ENCODE measurements around the gene AFAP1L1. TPM values are rescaled to one million over a fixed set of nuclear protein-coding genes. Genes with fewer than 3 reads are reported as not detected.

AFAP1L1 gene
- total and polyA plus RNA-seq, 2 donors (not counting 3 experiments of a cell fraction or from before 2014, with no cell fraction given): 7.9 to 73.2 TPM

DNA sequence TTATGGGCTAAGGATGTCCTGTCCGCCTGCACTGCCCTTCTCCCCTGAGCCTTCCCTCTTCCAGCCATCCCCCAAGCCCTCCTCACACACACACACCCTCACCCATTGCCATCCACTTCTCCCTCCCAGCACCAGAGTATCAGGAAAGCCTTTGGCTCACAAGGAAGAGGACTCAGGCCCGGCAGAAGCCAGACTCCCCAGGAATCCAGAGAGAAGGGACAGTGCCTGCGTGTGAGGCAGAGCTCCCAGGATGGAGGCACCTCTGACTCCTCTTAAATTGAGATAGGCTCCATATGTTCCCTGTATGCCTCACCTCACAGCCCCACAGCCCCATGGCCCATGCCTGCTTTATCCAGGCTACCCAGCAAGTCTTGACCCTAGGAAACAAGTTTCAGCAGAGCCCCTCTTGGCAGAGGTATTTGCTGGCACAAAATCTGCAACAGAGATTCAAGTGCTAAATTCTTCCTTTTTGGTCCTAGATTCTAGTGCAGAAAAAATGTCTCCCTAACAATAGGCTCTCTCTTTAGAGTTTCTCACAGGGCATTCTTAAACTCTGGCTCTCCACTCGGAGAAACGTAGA is 106.7 kb downstream of the AFAP1L1 start:
- no peaks in the 10 kb centered on the region for H3K9me3 ChIP-seq (replicated peaks; ENCODE audit: control insufficient read depth, insufficient read depth, low read length)
- POLR2A ChIA-PET: no interaction called here

More for the DNA sequence above, 106.7 kb downstream of the AFAP1L1 start:
- CTCF ChIA-PET: interaction anchor here (2.0 kb wide), 1 partner anchor 11 kb away, joined by 12 read pairs; no protein-coding TSS in a partner anchor
- no peak for DNase-seq (ENCODE audit: low read depth, low spot score)
- intact Hi-C loops (cut with micrococcal nuclease) (no loop called here), dilution Hi-C loops (cut with MboI; ENCODE audit: extremely low pct_ligation_motif_present, low sequenced_read_pairs) (no loop called here)
- FAIRE-seq: no peak
- TF ChIP-seq POLR2A (IDR thresholded peaks at IDR 0.05; ENCODE audit: low read depth, low read length) (no peak), FOS (IDR thresholded peaks at IDR 0.05; ENCODE audit: borderline replicate concordance, insufficient read depth, low read length) (no peak), JUN (IDR thresholded peaks at IDR 0.05; ENCODE audit: borderline replicate concordance, insufficient read depth, insufficient read length, low read depth) (no peak), EZH2 (IDR thresholded peaks at IDR 0.05; ENCODE audit: borderline replicate concordance, low read depth, low read length, severe bottlenecking) (no peak), MYC (IDR thresholded peaks at IDR 0.05; ENCODE audit: low read depth, low read length) (no peak), GATA2 (IDR thresholded peaks at IDR 0.05; ENCODE audit: insufficient read depth, insufficient read length, low read depth, low read length) (no peak), POLR2AphosphoS5 (IDR thresholded peaks at IDR 0.05; ENCODE audit: insufficient read depth, low read depth, low read length) (no peak)
- TF ChIP-seq, protein P1, sequence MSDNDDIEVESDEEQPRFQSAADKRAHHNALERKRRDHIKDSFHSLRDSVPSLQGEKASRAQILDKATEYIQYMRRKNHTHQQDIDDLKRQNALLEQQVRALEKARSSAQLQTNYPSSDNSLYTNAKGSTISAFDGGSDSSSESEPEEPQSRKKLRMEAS (IDR thresholded peaks at IDR 0.05; ENCODE audit: insufficient read depth, insufficient read length): no peak
- TF ChIP-seq, protein P2, sequence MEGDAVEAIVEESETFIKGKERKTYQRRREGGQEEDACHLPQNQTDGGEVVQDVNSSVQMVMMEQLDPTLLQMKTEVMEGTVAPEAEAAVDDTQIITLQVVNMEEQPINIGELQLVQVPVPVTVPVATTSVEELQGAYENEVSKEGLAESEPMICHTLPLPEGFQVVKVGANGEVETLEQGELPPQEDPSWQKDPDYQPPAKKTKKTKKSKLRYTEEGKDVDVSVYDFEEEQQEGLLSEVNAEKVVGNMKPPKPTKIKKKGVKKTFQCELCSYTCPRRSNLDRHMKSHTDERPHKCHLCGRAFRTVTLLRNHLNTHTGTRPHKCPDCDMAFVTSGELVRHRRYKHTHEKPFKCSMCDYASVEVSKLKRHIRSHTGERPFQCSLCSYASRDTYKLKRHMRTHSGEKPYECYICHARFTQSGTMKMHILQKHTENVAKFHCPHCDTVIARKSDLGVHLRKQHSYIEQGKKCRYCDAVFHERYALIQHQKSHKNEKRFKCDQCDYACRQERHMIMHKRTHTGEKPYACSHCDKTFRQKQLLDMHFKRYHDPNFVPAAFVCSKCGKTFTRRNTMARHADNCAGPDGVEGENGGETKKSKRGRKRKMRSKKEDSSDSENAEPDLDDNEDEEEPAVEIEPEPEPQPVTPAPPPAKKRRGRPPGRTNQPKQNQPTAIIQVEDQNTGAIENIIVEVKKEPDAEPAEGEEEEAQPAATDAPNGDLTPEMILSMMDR (IDR thresholded peaks at IDR 0.05; ENCODE audit: extremely low read depth in 1 of 2, insufficient read depth in 1 of 2, low read depth in 1 of 2, low read length in 2 of 2): no peak
- Histone ChIP-seq H3K79me2 (ENCODE audit: control insufficient read depth, insufficient read depth, low read length) (no peaks in the 10 kb centered on the region), H3K4me1 (ENCODE audit: control insufficient read depth, extremely low read depth, insufficient read depth, low read length) (no peaks in the 10 kb centered on the region), H3K9ac (replicated peaks; ENCODE audit: extremely low read depth, insufficient read depth, low read length) (no peak overlapping the region), H3K36me3 (ENCODE audit: control insufficient read depth in 2 of 2, extremely low read depth in 1 of 2, insufficient read depth in 2 of 2, low read length in 2 of 2) (no peaks in the 10 kb centered on the region), H3K9me1 (replicated peaks; ENCODE audit: control insufficient read depth, extremely low read depth, insufficient read depth, low read length) (no peaks in the 10 kb centered on the region), H3K27me3 (ENCODE audit: control insufficient read depth in 2 of 2, insufficient read depth in 2 of 2, low read length in 2 of 2) (no peaks in the 10 kb centered on the region), H4K20me1 (replicated peaks; ENCODE audit: control insufficient read depth, extremely low read depth, insufficient read depth, low read length) (no peaks in the 10 kb centered on the region), H3K4me3 (replicated peaks in 1 of 3; ENCODE audit: insufficient read depth in 1 of 3, low read depth in 1 of 3, low read length in 3 of 3) (no peak overlapping the region), H3K4me2 (ENCODE audit: insufficient read depth, low read length) (no peak overlapping the region), H2AFZ (ENCODE audit: low read depth, low read length) (no peak overlapping the region), H3K27ac (ENCODE audit: insufficient read depth, low read depth, low read length) (no peak overlapping the region)
- BruUV-seq (replicated peaks): no TSS peak
